AG10803 (cell line): ENCODE results near the gene CFAP97.
"Not testable (repeated sequence)": the region's sequence is repeated elsewhere in the genome, so short reads cannot be mapped to it uniquely, and the experiment has no call there.

Source experiments
- DNase-seq: peaks from one replicate; pipeline ENCODE4 v3.0.0; 2010; ENCODE audit warnings: low read depth
- H3K4me3 ChIP-seq: 2 replicates; pipeline ENCODE4 v1.5.1; 2011; ENCODE audit warnings: mild to moderate bottlenecking, low read length, control low read depth
- CTCF ChIP-seq: conservative IDR thresholded peaks from 2 replicates; pipeline ENCODE4 v1.5.1; 2011; ENCODE audit warnings: mild to moderate bottlenecking, low read length, control low read depth, inconsistent platforms

CFAP97 gene

GRCh38 chr4:185242749-185243533, 39.1 kb upstream of the CFAP97 start:
- no peak for DNase-seq
- no peak for TF ChIP-seq CTCF
- no peak overlapping the region for H3K4me3 ChIP-seq

- not testable (repeated sequence) for H3K4me3 ChIP-seq, DNase-seq
Observed at GRCh38 chr4:185240486-185240885, 36.7 kb upstream of the CFAP97 start.

DNA sequence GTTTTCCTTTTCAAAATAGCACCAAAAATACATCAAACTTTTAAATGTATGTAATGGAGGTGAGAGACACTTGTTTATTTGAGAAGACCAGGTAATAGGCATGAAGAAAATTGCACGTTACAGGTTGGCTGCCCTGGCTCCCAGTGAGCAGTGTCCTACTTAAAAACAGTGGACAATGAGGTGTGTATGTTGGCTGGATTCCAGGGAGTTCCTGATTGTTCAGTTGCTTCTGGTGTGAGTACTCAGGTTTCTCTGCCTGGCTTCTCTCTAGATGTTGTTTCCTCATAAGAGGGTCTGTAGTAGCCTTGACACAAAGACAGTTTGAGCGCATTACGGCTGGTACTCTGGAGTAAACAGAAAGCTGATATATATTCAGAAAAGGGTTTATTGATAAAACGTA, 35.0 kb upstream of the CFAP97 start:
- no peak overlapping the region for H3K4me3 ChIP-seq
- no peak for DNase-seq
- no peak for TF ChIP-seq CTCF

DNA sequence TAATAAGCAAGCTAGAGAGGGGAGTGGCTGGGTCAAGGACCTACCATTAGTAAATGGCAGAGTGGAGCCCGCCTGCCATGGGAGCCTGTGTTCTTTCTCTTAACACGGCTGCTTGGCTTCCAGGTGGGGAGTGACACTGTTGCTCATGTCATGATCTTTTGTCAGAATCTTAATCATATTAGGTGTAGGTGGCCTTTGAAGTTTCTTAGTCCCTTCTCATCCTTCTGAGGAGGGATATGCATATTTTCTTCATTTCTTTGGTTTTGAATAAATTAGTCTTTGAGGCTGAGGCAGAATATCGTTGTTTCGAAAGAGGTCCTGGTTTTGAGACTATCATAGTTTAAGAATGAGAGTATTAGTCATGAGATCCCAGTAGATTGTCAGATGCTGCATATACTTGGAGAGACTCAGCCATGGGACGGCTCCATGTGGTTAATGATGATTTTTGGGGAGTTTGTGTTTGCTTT, 34.4 kb upstream of the CFAP97 start:
- H3K4me3 ChIP-seq: no peak overlapping the region
- peak; percentile 77 for DNase-seq
- TF ChIP-seq CTCF: no peak

- no peak for DNase-seq
- TF ChIP-seq CTCF: no peak
Observed at GRCh38 chr4:185237175-185237574, 33.4 kb upstream of the CFAP97 start.

GRCh38 chr4:185235843-185236503, 32.2 kb upstream of the CFAP97 start:
- TF ChIP-seq CTCF: no peak
- DNase-seq: no peak
- H3K4me3 ChIP-seq: no peak overlapping the region

More at GRCh38 chr4:185237175-185237574, 33.4 kb upstream of the CFAP97 start:
- H3K4me3 ChIP-seq: no peak overlapping the region

DNA sequence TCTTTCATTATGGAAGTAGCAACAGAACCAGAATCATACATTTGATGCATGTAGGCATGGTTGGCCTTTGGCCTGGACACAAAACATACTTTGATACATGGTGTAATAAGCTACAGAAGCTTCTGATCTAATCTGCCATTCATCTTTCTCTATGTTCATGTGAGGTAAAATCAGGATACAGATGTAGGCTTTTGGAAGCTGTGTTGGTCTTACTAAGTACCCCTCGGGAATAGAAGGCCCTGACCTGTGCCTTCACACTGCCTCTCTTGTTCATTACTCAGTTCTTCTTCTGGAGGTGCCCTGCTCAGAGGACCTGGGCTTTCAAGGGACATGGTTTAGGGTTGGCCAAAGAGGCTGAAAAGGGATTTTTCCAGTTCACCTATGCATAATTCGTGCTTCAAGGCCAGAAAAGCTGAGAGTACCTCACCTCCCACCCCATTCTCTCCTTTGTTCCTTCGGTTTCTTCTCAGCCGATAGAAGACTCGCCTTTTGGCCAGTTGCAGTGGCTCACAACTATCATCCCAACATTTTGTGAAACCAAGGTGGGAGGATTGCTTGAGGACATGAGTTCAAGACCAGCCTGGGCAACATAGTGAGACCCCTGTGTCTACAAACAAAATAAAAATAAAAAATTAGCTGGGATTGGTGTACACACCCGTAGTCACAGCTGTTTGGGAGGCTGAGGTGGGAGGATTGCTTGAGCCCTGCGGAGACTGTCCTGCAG, 31.5 kb upstream of the CFAP97 start:
- TF ChIP-seq CTCF: no peak
- DNase-seq: no peak

More for the DNA sequence above, 31.5 kb upstream of the CFAP97 start:
- H3K4me3 ChIP-seq: no peak overlapping the region
